TTC549 (cell line): ENCODE data around the gene INHBB.
"Not testable (repeated sequence)": the region's sequence is repeated elsewhere in the genome, so short reads cannot be mapped to it uniquely, and the experiment has no call there.

Experiments used
- FAIRE-seq: peaks from 2 replicates; lab custom pipeline; 2012; peaks lifted over from hg19 to GRCh38; lab: Jason Lieb, UNC

The INHBB gene

DNA sequence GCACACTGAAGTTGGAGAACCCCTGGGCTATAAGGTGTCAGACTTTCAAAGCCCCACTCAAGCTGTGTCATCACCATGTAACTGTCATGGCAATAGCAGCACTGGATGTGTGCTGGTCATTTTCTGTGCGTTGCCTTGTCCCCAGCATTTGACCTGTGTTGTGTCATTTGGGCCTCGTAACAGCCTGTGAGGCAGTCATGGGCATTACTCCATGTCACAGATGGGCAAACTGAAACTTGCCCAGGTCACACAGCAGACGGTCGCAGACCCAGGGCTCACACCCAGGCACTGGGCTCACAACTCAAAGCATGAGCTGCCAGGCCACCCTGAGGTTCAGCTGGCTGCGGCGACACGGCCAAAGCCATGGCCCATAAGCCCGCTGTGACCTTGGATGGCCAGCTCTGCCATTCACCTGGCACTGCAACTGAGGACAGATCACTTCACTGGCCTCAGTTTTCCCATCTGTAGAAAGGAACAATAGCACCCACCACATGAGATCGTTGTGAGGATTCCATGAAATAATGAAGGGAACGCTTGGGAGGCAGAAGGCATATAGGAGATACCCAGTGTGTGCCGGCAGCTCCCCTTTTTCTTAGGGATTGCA is 36.7 kb downstream of the INHBB start:
- FAIRE-seq = no peak

- FAIRE-seq = no peak
Measured at GRCh38 chr2:120383191-120383590, 37.3 kb downstream of the INHBB start.

GRCh38 chr2:120383631-120384340 is 37.9 kb downstream of the INHBB start:
- no peak for FAIRE-seq

- FAIRE-seq = no peak
Measured at GRCh38 chr2:120384486-120385354, 38.8 kb downstream of the INHBB start.

- no peak for FAIRE-seq
Measured at GRCh38 chr2:120385355-120386127, 39.6 kb downstream of the INHBB start.

DNA sequence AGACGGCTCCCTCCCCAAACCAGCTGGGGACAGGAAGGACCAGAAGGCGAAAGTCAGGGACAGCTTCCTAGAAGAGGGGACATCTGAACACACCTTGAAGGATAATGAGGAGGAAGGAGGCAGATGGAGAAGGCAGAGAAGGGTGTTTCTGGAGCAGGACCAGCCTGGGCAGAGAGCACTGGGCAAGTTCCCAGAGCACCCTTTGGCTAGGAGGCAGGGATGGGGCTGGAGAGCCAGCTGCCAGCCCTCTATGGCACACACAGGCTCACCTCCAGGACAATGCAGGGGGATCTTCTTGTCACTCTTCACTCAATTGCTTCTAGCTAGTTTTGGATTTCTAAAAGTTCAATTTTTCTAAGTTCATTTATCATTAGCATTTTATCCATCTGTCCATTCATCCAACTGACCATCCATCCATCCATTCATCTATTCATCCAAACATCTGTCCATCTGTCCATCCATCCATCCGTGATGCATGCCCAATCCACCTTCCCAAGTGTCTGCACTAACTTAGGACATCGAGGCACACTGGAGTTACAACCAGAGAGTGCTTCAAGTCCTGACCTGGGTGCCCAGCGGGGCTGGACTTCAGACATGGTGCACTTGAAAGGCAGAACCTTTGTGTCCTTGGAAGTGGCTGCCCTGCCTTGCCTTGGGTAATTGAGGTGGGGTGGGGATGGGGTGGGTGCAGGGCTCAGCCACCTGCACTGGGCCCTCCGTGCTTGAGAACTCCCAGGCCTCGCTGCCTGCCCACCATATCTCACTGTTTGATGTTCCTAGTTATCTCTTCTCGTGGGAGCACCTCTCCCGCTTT is 42.5 kb downstream of the INHBB start:
- no peak for FAIRE-seq

DNA sequence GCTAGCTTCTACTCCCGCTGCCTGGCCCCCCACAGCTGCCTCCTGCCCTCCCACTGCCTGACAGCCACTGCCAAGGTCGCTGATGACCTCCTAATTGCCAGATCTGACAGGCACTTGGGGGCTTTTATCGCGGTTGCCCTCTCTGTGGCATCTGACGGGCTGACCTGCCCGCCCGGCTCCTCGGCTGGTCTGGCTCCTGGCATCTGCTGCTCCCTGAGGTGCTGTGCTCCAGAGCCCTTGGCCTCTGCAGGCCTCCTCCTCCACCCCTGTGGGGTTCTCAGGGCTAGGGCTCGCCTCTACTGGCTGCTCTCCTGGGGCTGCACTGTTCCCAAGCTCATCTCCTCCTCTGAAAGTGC is 43.1 kb downstream of the INHBB start:
- FAIRE-seq = no peak

DNA sequence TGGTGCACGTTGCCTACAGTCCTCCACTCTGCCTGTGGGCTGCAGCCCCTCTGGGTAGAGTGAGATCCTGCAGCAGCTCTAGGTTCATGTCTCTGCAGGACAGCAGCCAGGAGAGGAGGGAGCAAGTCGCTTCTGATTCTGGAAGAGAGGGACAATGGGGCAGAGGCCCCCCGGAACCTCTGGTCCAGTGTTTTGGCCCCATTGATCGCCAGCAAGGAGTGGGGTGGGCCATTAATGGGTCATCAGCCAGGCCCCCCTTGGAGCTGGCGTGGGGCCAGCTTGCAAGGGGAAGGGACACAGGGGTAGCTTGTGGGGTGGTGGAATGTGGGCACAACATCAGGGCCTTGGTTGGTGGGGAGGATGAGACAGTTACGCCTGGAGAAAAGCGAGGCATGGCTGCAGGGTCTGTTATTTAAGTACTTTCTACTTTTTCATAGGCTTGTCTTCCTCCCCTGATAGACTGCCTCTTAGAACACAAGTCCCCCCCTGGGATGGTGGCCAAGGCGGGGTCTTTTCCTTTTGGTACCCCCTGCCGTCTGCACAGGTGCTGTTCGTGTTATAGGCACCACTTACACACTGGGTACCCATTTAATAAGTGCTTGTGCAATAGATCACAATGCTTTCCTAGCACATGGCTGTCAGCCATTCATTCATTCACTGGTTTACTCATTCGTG is 44.6 kb downstream of the INHBB start:
- FAIRE-seq = no peak

DNA sequence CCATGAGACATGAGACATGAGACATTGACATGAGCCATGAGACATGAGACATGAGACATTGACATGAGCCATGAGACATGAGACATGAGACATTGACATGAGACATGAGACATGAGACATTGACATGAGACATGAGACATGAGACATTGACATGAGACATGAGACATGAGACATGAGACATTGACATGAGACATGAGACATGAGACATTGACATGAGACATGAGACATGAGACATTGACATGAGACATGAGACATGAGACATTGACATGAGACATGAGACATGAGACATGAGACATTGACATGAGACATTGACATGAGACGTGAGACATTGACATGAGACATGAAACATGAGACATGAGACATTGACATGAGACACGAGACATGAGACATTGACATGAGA is 45.4 kb downstream of the INHBB start:
- not testable (repeated sequence) for FAIRE-seq

GRCh38 chr2:120391911-120392665 is 46.2 kb downstream of the INHBB start:
- FAIRE-seq = no peak

- no peak for FAIRE-seq
Measured at GRCh38 chr2:120392923-120393322, 47.0 kb downstream of the INHBB start.

GRCh38 chr2:120393456-120393855 is 47.5 kb downstream of the INHBB start:
- no peak for FAIRE-seq

- no peak for FAIRE-seq
Measured at GRCh38 chr2:120394764-120395163, 48.8 kb downstream of the INHBB start.

DNA sequence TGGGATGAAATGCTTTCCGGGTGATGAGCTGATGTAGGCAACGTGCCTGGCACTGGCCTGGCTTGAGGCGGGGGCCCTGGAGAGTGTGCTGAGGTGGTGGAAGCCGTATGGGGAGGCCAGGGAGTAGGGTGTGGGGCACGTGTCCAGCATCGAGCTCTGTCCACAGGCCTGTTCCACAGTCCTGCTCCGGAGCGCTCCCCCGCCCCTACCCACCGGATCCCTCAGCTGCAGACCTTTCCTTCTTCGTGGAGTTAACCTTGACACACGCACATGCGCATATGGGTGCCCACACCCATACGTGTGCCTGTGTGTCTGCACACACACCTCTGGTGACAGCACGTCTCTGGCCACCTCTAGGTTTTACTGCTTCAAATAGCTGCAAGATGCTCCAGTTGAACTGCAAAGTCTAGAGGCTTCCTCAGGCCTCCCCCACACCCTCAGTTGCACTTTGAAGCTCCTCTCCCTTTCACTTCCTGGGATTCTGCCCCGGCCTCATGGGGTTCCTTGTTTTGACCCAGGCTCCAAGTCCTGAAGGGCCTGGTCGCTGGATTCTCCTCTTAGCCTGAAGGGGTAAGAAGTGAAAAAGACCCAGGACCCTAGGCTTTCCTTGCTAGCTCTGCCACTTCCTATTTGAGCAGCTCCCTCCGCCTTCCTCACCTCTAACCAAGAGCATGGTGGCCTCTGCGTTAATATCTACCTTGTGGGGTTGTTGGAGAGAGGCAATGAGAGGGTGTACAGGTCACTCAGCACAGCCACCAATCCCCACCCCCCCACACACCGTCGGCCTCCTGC is 49.5 kb downstream of the INHBB start:
- FAIRE-seq = no peak

DNA sequence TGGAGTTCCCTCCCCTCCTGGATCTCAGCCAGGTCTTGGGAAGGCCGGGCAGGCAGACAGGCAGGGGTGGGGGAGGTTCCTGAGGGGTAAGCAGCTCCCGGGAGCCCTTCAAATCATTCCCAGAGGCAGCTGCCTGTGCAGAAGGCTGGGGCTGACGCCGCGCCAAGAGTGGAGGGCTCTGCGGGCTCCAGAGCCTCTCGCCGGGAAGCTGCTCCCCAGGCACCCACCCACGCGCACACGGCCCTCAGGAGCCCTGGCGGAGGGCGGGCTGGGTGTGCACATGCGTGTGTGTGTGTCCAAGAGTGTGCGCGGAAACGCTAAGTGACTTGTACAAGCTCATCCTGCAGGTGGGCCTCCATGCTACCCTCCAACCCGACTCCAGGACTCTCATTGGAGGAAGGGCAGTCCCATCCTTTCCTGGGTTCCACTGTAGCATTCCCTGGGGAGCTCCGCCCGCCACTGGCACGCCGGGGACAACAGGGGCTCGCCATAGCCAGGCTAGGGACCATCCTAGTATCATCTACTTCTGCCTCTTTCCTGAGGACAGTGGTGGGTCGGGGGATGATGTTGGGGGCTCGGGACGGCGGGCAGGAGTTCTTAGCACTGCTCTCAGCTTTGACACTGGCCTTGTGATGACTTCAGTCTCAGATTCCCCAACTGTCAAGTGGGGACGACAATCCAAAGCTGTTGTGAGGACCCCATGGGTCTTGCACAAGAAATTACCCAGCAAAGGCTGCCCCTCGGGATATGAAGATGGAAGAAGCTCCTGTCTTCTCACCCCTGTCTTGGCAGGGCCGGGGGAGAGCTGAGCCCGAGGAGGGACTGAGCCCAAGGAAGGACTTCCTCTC is 50.3 kb downstream of the INHBB start:
- FAIRE-seq = no peak

- FAIRE-seq = no peak
Measured at GRCh38 chr2:120396861-120397811, 51.2 kb downstream of the INHBB start.
